HG02885 (cell line): ENCODE data around the gene NPTXR.

Experiments
- ATAC-seq: cut with Tn5 transposase; IDR thresholded peaks from one replicate; pipeline ENCODE4 v1.9.1; 2021; ENCODE audit warnings: mild to moderate bottlenecking; ENCODE audit not compliant: unreplicated experiment, poor library complexity

NPTXR gene

DNA sequence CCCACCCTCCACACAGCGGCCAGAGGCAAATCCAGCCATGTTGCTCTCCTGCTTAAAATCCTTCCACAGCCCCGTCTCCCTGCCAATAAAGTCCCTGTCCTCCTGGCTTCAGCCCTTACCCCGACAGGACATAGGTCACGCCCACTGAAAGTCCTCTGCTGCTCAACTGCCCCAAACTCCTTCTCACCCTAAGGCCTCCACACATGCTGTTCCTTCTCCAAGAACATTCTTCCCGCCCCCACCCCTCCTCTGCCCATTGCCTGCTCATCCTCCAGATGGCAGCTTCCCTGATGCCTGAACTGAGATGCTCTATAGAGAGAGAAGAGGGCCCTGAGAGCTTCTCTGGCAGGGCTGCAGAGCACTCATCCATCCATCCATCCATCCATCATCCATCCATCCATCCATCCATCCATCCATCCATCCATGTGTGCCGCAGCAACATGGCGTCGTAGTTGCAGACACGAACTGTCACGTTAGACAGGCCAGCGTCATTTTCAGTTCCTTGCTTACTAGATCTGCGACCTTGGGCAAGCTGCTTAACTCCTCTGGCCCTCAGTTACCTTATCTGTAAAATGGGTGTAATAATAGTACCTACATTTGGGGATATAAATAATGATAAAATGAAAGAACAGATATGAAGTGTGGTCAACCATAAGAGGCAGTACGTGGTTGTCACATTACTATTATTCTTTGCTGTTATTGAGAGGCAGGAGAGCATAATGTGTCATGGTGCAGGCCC, 9.4 kb downstream of the NPTXR start:
- no peak for ATAC-seq

- ATAC-seq: no peak
Measured at GRCh38 chr22:38833061-38833460, 10.8 kb downstream of the NPTXR start.

DNA sequence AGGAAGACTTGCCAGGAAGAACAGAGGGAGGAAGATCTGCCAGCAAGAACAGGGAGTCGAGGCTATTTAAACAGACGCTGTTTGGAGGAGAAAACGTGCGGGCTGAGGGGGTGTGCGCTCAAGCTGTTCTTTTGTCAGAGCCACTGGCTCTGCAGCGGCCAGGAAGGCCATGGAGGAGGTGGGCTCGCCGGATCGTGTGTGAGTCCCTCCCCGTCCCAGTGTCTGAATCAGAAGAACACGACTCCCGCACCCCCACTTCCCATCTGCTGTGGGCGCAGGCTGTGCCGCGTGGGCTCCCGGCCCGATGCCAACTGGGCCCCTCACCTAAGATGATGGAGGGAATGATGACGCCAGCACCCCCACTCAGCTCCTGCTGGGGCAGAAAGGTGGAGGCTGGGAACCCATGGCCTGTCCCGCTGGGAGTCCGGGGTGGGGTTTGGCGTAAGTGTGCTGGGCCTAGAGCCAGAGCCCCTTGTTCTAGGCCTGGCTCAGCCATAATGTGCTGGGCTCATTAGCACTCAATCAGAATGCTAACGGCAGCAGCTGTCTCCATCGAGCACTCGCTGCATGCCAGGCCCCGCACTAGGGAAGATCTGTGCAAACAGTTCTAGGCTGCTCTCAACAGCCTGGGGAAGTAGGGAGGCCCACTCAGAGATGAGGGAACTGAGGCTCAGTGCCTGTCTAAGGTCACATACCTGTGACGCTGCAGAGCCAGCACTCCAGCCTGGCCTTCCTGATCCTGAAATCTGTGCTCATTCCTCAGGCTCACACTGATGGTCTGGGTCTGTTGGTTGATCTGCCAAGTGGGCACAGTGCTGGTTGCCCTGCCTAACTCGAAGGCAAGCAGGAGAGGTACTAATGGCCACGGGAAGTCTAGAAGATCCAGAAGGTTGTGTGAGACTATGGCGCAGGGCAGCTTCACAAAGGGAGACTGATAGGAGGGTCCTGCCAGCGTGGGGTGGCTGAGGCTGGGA, 11.5 kb downstream of the NPTXR start:
- no peak for ATAC-seq

DNA sequence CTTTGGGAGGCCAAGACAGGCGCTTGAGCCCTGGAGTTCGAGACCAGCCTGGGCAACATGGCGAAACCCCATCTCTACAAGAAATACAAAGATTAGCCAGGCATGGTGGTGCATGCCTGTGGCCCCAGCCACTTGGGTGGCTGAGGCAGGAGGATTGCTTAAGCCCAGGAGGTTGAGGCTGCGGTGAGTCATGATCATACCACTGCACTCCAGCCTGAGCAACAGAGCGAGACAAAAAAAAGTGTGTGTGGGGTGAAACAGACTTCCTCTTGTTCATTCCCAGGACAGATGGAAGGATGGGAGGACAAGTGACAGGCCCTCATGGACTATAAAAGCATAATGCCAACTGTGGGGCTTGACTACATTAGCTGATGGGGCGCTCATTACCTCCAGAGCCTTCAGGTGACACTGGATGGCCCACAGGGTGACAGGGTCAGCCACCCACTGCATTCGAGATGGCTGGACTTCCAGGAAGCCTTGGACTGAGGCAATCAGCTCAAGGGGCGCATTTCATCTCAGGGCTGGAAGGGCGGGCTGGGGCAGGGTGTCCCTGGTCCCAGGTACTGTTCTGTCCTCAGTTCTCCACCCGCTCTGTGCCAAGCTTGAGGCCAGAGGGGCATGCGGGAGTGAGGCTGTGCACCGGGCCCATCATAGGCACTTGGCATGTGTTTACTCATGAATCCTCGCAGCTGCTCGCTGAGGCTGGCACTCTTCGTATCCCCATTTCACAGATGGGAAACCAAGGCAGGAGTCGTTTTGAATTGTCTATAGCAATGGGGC, 12.5 kb downstream of the NPTXR start:
- no peak for ATAC-seq

DNA sequence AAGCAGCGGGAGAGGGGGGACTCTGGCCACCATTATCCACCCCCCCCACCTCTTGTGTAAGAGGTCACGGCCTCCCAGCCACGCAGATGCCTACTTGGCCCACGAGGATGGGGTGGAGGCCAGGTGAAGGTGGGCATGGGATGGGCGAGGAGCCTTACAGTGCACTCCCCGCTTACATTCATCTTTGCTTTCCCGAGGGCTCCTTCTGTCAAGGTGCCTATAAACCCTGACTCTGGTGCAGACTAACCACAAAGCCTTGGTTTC, 13.1 kb downstream of the NPTXR start:
- no peak for ATAC-seq

DNA sequence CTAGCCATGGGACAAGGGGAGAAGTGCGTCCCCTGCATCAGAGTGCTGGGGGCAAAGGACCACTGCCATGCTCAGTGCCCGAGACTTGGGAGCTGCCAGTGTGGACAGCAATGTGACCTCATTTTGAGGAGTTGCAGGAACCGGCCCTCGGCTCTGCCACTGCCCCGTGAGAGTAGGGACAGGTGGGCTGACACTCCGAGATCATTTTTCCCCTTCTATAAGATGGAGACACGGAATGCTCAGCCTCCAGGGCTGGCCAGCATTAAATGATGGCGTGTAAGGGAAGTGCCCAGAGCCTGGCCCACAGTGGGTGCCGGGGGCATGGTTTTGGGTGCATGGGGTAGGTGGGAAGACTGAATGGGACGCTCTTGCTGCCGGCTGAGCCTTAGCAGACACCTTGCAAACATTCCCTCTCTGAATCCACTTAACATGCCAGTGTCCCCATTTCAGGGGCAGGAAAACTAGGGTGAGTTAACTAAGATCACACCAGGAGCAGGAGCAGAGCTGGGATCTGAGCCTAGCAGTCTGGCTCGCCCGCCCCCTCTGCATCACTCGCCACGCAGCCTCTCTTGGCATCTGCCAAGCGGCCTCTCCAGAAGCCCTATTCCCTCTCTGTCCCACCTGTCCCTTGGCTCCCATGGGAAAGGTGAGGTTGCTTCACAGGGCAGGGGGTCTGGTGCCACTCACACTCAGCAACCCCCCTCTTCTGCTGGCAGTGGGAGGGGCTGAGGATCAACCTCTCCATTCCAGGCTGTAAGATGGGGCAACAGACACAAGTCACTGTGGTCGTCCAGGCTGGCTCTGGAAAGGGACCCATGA, 13.6 kb downstream of the NPTXR start:
- ATAC-seq: no peak

- no peak for ATAC-seq
Measured at GRCh38 chr22:38829485-38829884, 14.3 kb downstream of the NPTXR start.

- ATAC-seq: no peak
Measured at GRCh38 chr22:38828616-38829205, 15.1 kb downstream of the NPTXR start.

DNA sequence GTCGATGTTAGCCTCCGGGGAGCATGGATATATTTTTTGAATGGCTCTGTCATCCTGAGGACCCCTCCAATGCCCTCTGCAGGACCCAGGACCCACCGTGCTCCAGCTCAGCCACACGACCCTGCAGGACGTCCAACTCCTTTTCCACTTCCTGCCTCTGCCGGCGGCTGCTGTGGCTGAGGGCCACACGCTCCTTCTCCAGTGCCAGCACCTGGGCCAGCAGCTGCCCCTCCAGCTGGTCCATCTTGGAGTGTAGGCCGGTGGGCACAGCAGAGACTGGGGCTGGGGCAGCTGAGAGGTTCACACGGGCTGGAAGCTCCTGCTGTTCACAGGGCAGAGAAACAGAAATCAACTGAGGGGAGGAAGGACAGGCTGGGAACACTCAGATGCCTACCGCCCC, 15.6 kb downstream of the NPTXR start:
- ATAC-seq: no peak

DNA sequence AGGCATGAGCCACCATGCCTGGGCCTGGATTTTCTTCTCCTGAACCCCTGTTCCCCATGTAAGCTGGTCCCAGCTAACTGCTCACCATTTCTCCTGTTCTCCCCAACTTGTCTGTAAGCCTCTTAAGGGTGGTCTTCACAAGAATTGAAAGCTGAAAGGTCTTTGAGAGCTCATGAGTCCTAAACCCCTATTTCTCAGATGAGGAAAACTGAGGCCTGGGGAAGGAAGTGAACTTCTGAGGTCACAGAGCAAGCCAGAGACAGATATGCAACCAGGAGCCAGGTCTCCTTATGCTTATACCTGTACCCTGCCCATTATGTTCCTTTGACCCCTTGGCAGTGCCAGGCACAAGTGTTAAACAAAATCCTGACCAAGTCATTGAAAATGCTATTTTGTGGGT, 16.3 kb downstream of the NPTXR start:
- ATAC-seq: no peak

DNA sequence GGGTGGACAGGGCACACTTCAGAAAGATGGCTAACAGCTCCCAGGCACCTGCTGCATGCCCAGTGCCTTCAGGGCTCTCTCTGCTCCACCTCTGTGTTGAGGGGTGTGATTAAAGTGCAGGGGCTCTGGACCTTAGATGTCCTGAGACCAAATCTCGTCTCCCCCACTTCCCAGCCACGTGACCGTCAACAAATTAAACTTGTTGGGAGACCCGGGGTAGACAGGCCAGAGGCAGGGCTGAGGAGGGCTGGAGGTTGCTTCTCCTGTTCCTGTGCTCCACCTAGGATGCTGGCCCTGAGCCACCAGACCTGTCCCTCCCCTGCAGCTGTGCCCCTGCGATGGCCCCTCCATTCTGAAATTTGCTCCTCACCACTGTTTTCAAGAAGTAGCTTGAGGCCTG, 17.0 kb downstream of the NPTXR start:
- no peak for ATAC-seq

GRCh38 chr22:38826386-38826785, 17.4 kb downstream of the NPTXR start:
- ATAC-seq: no peak

- ATAC-seq: no peak
Measured at GRCh38 chr22:38824585-38824984, 19.2 kb downstream of the NPTXR start.

GRCh38 chr22:38823637-38824036, 20.2 kb downstream of the NPTXR start:
- ATAC-seq: no peak

GRCh38 chr22:38823076-38823475, 20.8 kb downstream of the NPTXR start:
- no peak for ATAC-seq

- no peak for ATAC-seq
Measured at GRCh38 chr22:38820020-38820419, 23.8 kb downstream of the NPTXR start.

GRCh38 chr22:38819387-38819940, 24.4 kb downstream of the NPTXR start:
- ATAC-seq: no peak

- no peak for ATAC-seq
Measured at GRCh38 chr22:38817196-38817595, 26.6 kb downstream of the NPTXR start.

DNA sequence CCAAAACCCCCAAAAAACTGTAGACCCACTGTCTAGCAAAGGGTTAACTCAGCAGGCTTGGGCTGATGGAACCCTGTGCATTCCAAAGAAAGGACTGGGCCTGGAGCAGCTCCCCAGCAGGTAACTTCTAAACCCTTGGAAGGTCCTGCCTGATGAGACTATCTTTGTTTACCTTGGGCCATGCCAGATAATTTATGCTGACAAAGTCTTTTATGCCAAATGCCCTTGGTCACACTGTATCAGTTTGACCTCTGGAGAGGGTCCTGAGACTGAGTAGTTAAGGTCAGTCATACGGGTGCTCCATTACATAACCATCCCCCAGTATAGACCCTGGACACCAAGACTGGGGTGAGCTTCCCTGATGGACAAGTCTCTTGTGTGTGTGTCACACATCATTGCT, 28.0 kb downstream of the NPTXR start:
- ATAC-seq: no peak

- ATAC-seq: no peak
Measured at GRCh38 chr22:38811241-38811640, 32.6 kb downstream of the NPTXR start.
